H54 (cell line): ENCODE results near the gene LEFTY2.

ENCODE experiments used
- DNase-seq: peaks from one replicate; pipeline ENCODE4 v3.0.0; 2011; ENCODE audit warnings: low spot score, mixed read lengths; ENCODE audit not compliant: insufficient read length
- FAIRE-seq: peaks from 3 replicates; lab custom pipeline; 2011; peaks lifted over from hg19 to GRCh38; lab: Jason Lieb, UNC
- POLR2A ChIP-seq: IDR thresholded peaks from 2 replicates; pipeline ENCODE4 v1.6.1; 2011; ENCODE audit warnings: low read depth, mild to moderate bottlenecking, low read length

LEFTY2 gene

DNA sequence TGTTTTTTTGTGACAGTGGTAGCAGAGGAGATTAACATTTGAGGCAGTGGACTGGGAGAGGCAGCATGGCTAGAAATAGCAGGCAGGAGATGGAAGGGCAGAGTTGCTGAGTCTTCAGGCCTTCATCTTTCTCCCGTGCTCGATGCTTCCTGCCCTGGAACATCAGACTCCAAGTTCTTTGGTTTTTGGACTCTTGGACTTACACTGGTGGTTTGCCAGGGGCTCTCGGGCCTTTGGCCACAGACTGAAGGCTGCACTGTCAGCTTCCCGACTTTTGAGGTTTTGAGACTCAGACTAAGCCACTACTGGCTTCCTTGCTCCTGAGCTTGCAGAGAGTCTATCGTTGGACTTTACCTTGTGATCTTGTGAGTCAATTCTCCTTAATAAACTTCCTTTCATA, 24.2 kb upstream of the LEFTY2 start:
- FAIRE-seq (no peak), DNase-seq (no peak)
- no peak for TF ChIP-seq POLR2A

GRCh38 chr1:225963735-225964530, 22.9 kb upstream of the LEFTY2 start:
- TF ChIP-seq POLR2A = no peak
- DNase-seq (no peak), FAIRE-seq (no peak)

DNA sequence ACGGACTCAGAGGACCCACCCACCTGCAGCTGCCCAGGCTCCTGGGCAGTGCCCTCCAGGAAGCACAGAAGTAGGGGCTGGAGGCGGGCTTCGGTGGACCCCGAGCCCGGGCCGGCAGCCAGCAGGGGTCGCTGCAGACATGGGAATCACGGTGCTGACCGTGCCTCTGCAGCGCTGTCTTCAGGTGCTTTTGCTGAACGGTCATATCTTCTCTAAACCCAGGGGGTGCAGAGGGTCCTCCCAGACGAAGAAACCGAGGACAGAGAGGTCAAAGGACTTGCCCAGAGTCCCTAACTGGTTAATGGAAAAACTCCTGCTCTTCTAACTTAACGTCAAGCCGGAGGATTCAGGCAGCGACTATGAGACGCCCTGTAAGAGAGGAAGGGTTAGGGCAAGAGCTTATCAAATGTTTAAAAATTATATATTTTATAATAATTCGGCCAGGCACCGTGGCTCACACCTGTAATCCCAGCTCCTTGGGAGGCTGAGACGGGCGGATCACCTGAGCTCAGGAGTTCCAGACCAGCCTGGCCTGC, 21.5 kb upstream of the LEFTY2 start:
- no peak for TF ChIP-seq POLR2A
- FAIRE-seq (no peak), DNase-seq (no peak)

- FAIRE-seq = no peak
- TF ChIP-seq POLR2A = no peak
Observed at GRCh38 chr1:225961659-225962439, 20.8 kb upstream of the LEFTY2 start.

DNA sequence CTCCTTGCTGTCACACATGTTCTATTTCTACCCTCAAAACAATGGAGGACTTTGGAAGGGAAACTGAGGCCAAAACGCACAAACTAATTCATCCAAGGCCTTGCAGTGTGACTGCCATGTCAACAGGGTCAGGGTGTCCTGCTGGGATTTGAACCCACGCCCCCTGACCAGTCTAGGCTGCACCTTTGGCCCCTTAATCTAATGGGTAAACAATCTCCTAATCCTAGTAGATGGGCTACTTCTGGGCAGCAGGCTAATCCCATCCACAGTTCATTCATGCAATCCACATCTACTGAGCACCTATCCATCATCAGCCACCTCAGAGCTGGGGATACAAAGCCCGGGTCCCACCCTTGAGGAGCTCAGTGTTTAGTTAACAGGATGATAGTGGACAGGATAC, 17.0 kb upstream of the LEFTY2 start:
- FAIRE-seq (no peak), DNase-seq (no peak)
- TF ChIP-seq POLR2A = no peak

More at GRCh38 chr1:225961659-225962439, 20.8 kb upstream of the LEFTY2 start:
- no peak for DNase-seq

GRCh38 chr1:225954753-225955152, 13.7 kb upstream of the LEFTY2 start:
- DNase-seq = no peak
- no peak for FAIRE-seq
- no peak for TF ChIP-seq POLR2A

DNA sequence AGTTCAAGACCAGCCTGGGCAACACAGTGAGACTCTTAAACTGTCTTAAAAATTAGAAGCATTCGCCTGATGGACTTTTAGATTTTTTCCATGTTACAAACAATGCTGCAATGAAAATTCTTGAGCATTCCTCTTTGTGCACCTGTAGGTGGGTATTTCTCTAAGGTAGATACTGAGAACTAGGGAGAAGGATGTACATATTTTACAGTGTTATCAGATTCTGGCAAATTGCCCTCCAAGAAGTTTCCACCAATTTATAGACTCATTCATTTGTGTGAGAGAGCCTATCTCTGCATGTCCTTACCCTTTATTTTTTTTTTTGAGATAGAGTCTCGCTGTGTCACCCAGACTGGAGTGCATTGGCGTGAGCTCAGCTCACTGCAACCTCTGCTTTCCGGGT, 12.3 kb upstream of the LEFTY2 start:
- no peak for FAIRE-seq
- no peak for TF ChIP-seq POLR2A
- no peak for DNase-seq

- TF ChIP-seq POLR2A = no peak
- no peak for DNase-seq
- no peak for FAIRE-seq
Observed at GRCh38 chr1:225950905-225951497, 10.0 kb upstream of the LEFTY2 start.

- DNase-seq = no peak
- TF ChIP-seq POLR2A = no peak
- FAIRE-seq = no peak
Observed at GRCh38 chr1:225949041-225949440, 8.0 kb upstream of the LEFTY2 start.

GRCh38 chr1:225946803-225947202, 5.8 kb upstream of the LEFTY2 start:
- no peak for DNase-seq
- FAIRE-seq = no peak

GRCh38 chr1:225946082-225946620, 5.1 kb upstream of the LEFTY2 start:
- no peak for FAIRE-seq
- TF ChIP-seq POLR2A = no peak
- no peak for DNase-seq

More at GRCh38 chr1:225946803-225947202, 5.8 kb upstream of the LEFTY2 start:
- no peak for TF ChIP-seq POLR2A

DNA sequence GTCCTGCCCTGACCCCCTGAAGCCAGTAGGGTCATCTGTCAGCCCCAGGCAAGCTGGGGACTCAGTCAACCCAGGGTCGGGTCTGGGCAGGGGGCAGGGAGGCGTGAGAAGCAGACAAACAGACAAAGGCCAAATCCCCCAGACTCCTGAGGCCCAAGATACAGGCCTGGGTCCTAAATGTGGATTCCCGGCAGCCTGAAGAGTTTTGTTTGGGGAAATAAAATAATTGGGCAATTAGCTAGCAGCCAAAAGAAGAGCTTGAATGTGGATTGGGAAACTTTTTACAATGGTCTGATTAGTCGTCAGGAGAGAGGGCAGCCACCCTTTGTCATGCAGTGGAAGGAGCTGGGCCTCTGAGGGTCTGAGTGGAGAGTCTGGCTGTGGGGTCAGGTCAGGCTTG, 4.5 kb upstream of the LEFTY2 start:
- no peak for FAIRE-seq
- no peak for TF ChIP-seq POLR2A
- DNase-seq = no peak

- no peak for FAIRE-seq
- TF ChIP-seq POLR2A = no peak
- DNase-seq = no peak
Observed at GRCh38 chr1:225944951-225945350, 3.9 kb upstream of the LEFTY2 start.

GRCh38 chr1:225944387-225944786, 3.4 kb upstream of the LEFTY2 start:
- no peak for FAIRE-seq
- TF ChIP-seq POLR2A = no peak
- no peak for DNase-seq
